SK-N-SH (cell line): ENCODE measurements around the gene PAPPA2. TPM values are rescaled to one million over a fixed set of nuclear protein-coding genes. Genes with fewer than 3 reads are reported as not detected.

ENCODE experiments used
- CTCF ChIA-PET: fragments of 300-600, 350-600 bp; formaldehyde crosslinking; extraction: SDS; loops from one replicate; lab custom pipeline; 2021; lab: Yijun Ruan, JAX
- POLR2A ChIA-PET: fragments of 350-600 bp; sonication (Branson Sonifier 250); formaldehyde crosslinking; extraction: SDS; loops from one replicate; lab custom pipeline; 2020; ENCODE audit warnings: antibody characterized with exemption, inconsistent platforms; lab: Yijun Ruan, JAX
- DNase-seq: peaks from one replicate; pipeline ENCODE4 v3.0.0; 2012
- H2AFZ ChIP-seq: fragments of 200-600 bp; sonication (generic); 2 replicates; pipeline ENCODE4 v1.8.1; 2016; ENCODE audit warnings: antibody characterized with exemption, mild to moderate bottlenecking, low read depth
- H3F3A ChIP-seq: fragments of 200-600 bp; sonication (generic); replicated peaks from 2 replicates; pipeline ENCODE3; 2016; ENCODE audit warnings: antibody characterized with exemption, mild to moderate bottlenecking; ENCODE audit not compliant: insufficient read depth
- H3K27ac ChIP-seq, 2 experiments: fragments of 200-500 bp in 1 of 2; fragments of 200-600 bp in 1 of 2; sonication (Bioruptor generic) in 1 of 2; sonication (generic), shearing (Covaris generic) in 1 of 2; 2 replicates each; pipeline versions ENCODE4 v1.5.1 to v1.6.1; 2014 to 2016; ENCODE audit warnings: low read depth in 2 of 2, inconsistent platforms in 1 of 2, low read length in 1 of 2, mild to moderate bottlenecking in 1 of 2, mixed read lengths in 1 of 2
- H3K27me3 ChIP-seq: fragments of 200-600 bp; sonication (generic), shearing (Covaris generic); 2 replicates; pipeline ENCODE4 v1.6.1; 2016; ENCODE audit warnings: mixed run types; ENCODE audit not compliant: insufficient read depth
- H3K36me3 ChIP-seq, 2 experiments: fragments of 200-500 bp in 1 of 2; fragments of 200-600 bp in 1 of 2; sonication (Bioruptor generic) in 1 of 2; sonication (generic) in 1 of 2; replicated peaks in 1 of 2; 2 replicates each; pipeline versions ENCODE3 to v1.5.1; 2014 to 2016; ENCODE audit warnings: low read length in 1 of 2, mild to moderate bottlenecking in 1 of 2; ENCODE audit not compliant: insufficient read depth in 2 of 2, control insufficient read depth in 1 of 2
- H3K4me1 ChIP-seq, 2 experiments: fragments of 200-500 bp in 1 of 2; fragments of 200-600 bp in 1 of 2; sonication (Bioruptor generic) in 1 of 2; sonication (generic), shearing (Covaris generic) in 1 of 2; 2 replicates each; pipeline versions ENCODE4 v1.5.1 to v1.6.1; 2014 to 2016; ENCODE audit warnings: low read depth in 1 of 2, low read length in 1 of 2, mixed run types in 1 of 2; ENCODE audit not compliant: insufficient read depth in 2 of 2, control insufficient read depth in 1 of 2
- H3K4me2 ChIP-seq: fragments of 200-600 bp; sonication (generic), shearing (Covaris generic); 2 replicates; pipeline ENCODE4 v1.6.1; 2017; ENCODE audit warnings: mixed run types
- H3K4me3 ChIP-seq, 2 experiments: fragments of 200-500 bp in 1 of 2; fragments of 200-600 bp in 1 of 2; sonication (Bioruptor generic) in 1 of 2; sonication (generic), shearing (Covaris generic) in 1 of 2; 2 replicates each; pipeline versions ENCODE4 v1.5.1 to v1.8.1; 2014 to 2016; ENCODE audit warnings: low read depth in 2 of 2, inconsistent platforms in 1 of 2, low read length in 1 of 2, mild to moderate bottlenecking in 1 of 2, mixed read lengths in 1 of 2, moderate library complexity in 1 of 2
- H3K79me2 ChIP-seq: fragments of 200-600 bp; sonication (generic); 2 replicates; pipeline ENCODE4 v1.8.1; 2017; ENCODE audit warnings: mild to moderate bottlenecking; ENCODE audit not compliant: insufficient read depth
- H3K9ac ChIP-seq: fragments of 200-600 bp; sonication (generic); 2 replicates; pipeline ENCODE4 v1.6.1; 2017; ENCODE audit warnings: mixed run types
- H3K9me2 ChIP-seq: fragments of 200-600 bp; sonication (generic); 2 replicates; pipeline ENCODE4 v1.6.1; 2017; ENCODE audit warnings: mixed run types
- H3K9me3 ChIP-seq: fragments of 200-600 bp; sonication (generic); 2 replicates; pipeline ENCODE4 v1.6.1; 2017; ENCODE audit warnings: mixed run types, mild to moderate bottlenecking, moderate library complexity
- H4K20me1 ChIP-seq: fragments of 200-600 bp; sonication (generic); 2 replicates; pipeline ENCODE4 v1.6.1; 2017; ENCODE audit warnings: mild to moderate bottlenecking, mixed run types; ENCODE audit not compliant: insufficient read depth
- CHD2 ChIP-seq: fragments of 150-350 bp; IDR thresholded peaks from 2 replicates; pipeline ENCODE4 v1.6.1; 2018; ENCODE audit warnings: low read length; ENCODE audit not compliant: partially characterized antibody
- CTCF ChIP-seq: fragments of 200-600 bp; sonication (generic); IDR thresholded peaks from 2 replicates; pipeline ENCODE4 v1.6.1; 2017; ENCODE audit warnings: antibody characterized with exemption, mild to moderate bottlenecking, moderate library complexity
- EP300 ChIP-seq, 2 experiments: IDR thresholded peaks; 2 replicates each; pipeline versions ENCODE4 v1.4.0 to v1.6.1; 2012; ENCODE audit warnings: borderline replicate concordance in 1 of 2, low read depth in 1 of 2, low read length in 1 of 2
- EZH2phosphoT487 ChIP-seq: fragments of 200-600 bp; sonication (generic); IDR thresholded peaks from 2 replicates; pipeline ENCODE4 v1.6.1; 2017; ENCODE audit warnings: low read depth, mixed run types, mild to moderate bottlenecking, antibody characterized with exemption, moderate library complexity, borderline replicate concordance
- FOSL2 ChIP-seq: IDR thresholded peaks from 2 replicates; pipeline ENCODE4 v1.4.0; 2012; ENCODE audit warnings: low read depth, mild to moderate bottlenecking, moderate library complexity, borderline replicate concordance
- FOXM1 ChIP-seq: IDR thresholded peaks from 2 replicates; pipeline ENCODE4 v1.4.0; 2012; ENCODE audit warnings: low read depth, mild to moderate bottlenecking
- GABPA ChIP-seq: IDR thresholded peaks from 2 replicates; pipeline ENCODE4 v1.4.0; 2012; ENCODE audit warnings: low read depth, mild to moderate bottlenecking
- GATA2 ChIP-seq: sonication (generic); formaldehyde crosslinking; IDR thresholded peaks from 2 replicates; pipeline ENCODE4 v1.5.0; 2020; ENCODE audit warnings: mild to moderate bottlenecking, missing genetic modification reagents
- PBX3 ChIP-seq: IDR thresholded peaks from 2 replicates; pipeline ENCODE4; 2012
- RAD21 ChIP-seq: IDR thresholded peaks from 2 replicates; pipeline ENCODE4 v1.6.1; 2012; ENCODE audit warnings: mild to moderate bottlenecking, low read length
- REST ChIP-seq: IDR thresholded peaks from 2 replicates; pipeline ENCODE4 v1.6.1; 2012; ENCODE audit warnings: mild to moderate bottlenecking, low read depth, low read length, moderate library complexity
- RFX5 ChIP-seq: IDR thresholded peaks from 2 replicates; pipeline ENCODE4 v1.6.1; 2012; ENCODE audit warnings: mild to moderate bottlenecking, improper control_type of control experiment, low read length
- RXRA ChIP-seq: IDR thresholded peaks from 2 replicates; pipeline ENCODE4 v1.4.0; 2012; ENCODE audit warnings: low read depth, mild to moderate bottlenecking, borderline replicate concordance
- TAF1 ChIP-seq: IDR thresholded peaks from 2 replicates; pipeline ENCODE4 v1.6.1; 2012; ENCODE audit warnings: low read depth, mild to moderate bottlenecking, low read length, moderate library complexity, borderline replicate concordance
- YY1 ChIP-seq: IDR thresholded peaks from 2 replicates; pipeline ENCODE4 v1.4.0; 2012; ENCODE audit warnings: low read depth, mild to moderate bottlenecking
- WGBS: methylation state at CpG from one replicate; pipeline ENCODE4 v1.1.6; 2017; ENCODE audit warnings: low lambda C conversion rate; 5-methylcytosine and 5-hydroxymethylcytosine counted together
- polyA plus RNA-seq, 3 experiments: library from polyadenylated mRNA; depleted of rRNA; stranded (reverse); fragments of >200 nt; gene quantifications; 2 replicates each; pipeline ENCODE4 v1.2.3, GENCODE V29; 2012

PAPPA2 gene
- polyA plus RNA-seq, 1 of the 3 experiments (the other 2 are of a cell fraction) = 0.02 TPM

- Histone ChIP-seq H3K9me2 (no peaks in the 10 kb centered on the region), H3K4me3 (no peak overlapping the region), H3K36me3 (peaks cover 0 to 4% of the 10 kb centered on the region in 2 experiments), H3K9ac (no peak overlapping the region), H3K27ac (no peak overlapping the region), H3K9me3 (no peaks in the 10 kb centered on the region), H3K4me2 (no peak overlapping the region), H2AFZ (no peak overlapping the region), H3K27me3 (no peaks in the 10 kb centered on the region), H3K79me2 (no peaks in the 10 kb centered on the region), H3K4me1 (no peaks in the 10 kb centered on the region), H3F3A (no peaks in the 10 kb centered on the region), H4K20me1 (no peaks in the 10 kb centered on the region)
- DNase-seq = no peak
- WGBS = 43% methylated on average over 4 of the region's 4 CpGs
- POLR2A ChIA-PET = no interaction called here
- CTCF ChIA-PET = interaction anchor here (0.6 to 1.5 kb wide), 6 partner anchors 17 to 1711 kb away, joined by 3 to 6 read pairs (median 4); no protein-coding TSS in a partner anchor
- TF ChIP-seq GATA2 (CRISPR knock-in tag) (no peak), FOSL2 (no peak), RAD21 (no peak), CTCF (no peak), REST (no peak), EZH2phosphoT487 (no peak), YY1 (no peak), GABPA (no peak), EP300 (IDR thresholded peaks at IDR 0.05; ENCODE audit: borderline replicate concordance in 1 of 2, low read depth in 1 of 2, low read length in 1 of 2) (no peak), TAF1 (no peak), RFX5 (no peak), PBX3 (no peak), RXRA (no peak), CHD2 (no peak), FOXM1 (no peak)
- TF ChIP-seq, all 33 proteins: peak for 0
These were observed 400.6 kb downstream of the PAPPA2 start for GRCh38 chr1:176863613-176864012.
